Thyroid gland (tissue), 4 donors: ENCODE measurements around the gene KAT6B.

Source experiments
- CTCF ChIP-seq, 6 experiments: fragments of 200-600 bp in 3 of 6; fragments of 450-650 bp in 3 of 6; sonication (generic) in 3 of 6; IDR thresholded peaks; one replicate each; pipeline ENCODE4 v1.5.1; 2016 to 2019; ENCODE audit warnings: antibody characterized with exemption in 6 of 6, mild to moderate bottlenecking in 2 of 6, inconsistent platforms in 1 of 6, moderate library complexity in 1 of 6
- POLR2A ChIP-seq, 2 donors: fragments of 450-650 bp; IDR thresholded peaks; one replicate each; pipeline ENCODE4 v1.6.1; 2017; ENCODE audit warnings: antibody characterized with exemption in 2 of 2, mild to moderate bottlenecking in 2 of 2, moderate library complexity in 1 of 2

GRCh38 chr10:74822521-74823089, 3.8 kb upstream of the KAT6B start:
- no peak for TF ChIP-seq CTCF (IDR thresholded peaks at IDR 0.05)
- no peak for TF ChIP-seq POLR2A (IDR thresholded peaks at IDR 0.05)
